NCI-H2171 (cell line): Measurements from ENCODE around the gene ISM1.

ENCODE experiments used
- DNase-seq: peaks from one replicate; lab custom pipeline; 2025; lab: John Stamatoyannopoulos, UW

Gene ISM1

DNA sequence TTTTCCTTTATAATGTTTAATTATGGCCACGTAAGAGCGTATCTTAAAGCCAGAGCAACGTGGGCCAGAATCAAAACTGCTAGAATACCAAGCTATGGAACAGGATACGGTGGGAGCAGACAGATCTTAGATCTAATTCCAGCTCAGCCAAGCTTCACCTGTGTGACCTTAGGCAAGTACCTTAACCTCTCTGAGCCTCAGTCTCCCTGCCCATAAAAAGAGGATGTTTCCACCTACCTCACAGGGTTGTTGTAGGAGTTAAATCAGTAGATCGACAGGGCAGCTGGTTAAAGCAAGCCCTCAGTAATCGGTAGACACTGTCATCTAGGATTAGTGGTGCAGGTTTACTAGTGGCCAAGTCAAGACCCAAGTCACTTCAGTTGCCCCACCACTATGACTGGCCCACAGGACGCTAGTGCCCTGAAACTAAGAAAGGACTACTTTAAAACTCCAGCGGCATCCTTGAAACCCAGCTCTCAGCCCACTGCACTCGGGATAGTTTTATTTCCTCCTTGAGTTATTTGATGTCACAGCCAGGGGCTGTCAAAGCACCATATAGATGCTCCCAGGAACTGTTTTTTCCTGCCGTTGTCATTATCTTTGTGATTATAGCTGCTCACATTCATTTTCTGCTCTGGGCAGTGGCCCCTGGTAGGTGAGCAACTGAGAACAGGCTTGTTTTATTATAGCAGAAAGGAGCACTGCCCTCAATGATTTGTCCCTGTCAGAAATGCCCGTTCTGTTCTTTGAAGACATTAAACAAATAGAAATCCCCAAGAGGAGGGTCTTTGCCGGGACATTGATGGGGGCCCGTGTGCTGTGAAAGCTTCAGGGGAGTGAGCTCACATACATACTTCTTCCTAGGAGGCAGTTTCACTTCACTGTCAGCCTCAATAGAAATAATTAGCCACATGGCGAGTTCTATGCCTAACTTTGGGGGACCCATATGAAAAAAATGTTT lies 63.1 kb downstream of the ISM1 start:
- no peak for DNase-seq

DNA sequence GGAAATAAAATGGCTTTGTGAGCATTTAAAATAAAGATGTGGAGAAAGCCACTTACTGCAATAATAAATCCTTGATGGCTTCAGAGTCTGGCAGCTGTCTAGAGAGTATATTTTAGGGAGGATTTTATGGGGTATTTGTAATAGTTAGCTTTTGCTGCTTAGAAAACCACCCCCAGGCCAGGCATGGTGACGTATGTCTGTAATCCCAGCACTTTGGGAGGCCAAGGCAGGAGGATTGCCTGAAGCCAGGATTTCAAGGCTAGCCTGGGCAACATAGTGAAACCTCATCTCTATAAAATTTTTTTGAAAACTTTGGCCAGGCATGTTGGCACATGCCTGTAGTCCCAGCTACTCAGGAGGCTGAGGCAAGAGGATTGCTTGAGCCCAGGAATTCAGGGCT lies 63.8 kb downstream of the ISM1 start:
- no peak for DNase-seq

DNA sequence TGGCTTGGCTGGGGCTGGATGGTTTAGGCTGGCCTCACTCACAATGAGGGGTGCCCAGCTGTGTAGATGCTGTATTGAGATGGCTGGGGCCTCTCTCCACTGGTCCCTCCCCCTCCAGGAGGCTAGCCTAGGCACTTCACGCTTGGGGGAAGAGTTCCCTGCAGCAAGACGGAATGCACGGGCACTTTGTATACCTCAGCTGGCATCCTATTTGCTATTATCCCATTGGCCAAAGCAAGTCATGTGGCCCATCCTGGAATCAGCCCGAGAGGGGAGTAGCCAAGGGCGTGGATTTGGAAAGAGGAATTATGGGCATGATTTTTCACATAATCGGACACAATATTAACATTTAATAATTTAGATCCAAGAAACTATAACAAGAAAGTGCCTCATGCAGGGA lies 64.3 kb downstream of the ISM1 start:
- no peak for DNase-seq

DNA sequence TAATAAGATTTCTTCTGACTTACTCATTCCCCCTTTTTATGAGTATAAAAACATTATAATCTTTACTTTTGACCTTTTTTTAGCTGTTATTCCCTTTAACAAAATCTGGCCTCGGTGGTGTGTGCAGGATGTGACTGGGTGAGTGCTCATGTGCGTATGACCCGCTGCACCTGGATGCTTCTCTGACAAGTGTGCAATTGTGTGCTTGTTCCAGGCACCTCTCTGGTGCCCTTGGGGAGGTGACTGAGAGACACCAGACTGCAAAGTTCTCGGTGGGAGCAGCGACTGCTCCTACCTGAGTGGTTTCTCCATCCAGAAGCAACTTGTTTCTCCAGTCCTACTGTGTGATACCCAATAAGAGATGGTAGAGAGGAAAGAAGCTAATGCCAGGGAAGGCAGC lies 65.0 kb downstream of the ISM1 start:
- DNase-seq: no peak

DNA sequence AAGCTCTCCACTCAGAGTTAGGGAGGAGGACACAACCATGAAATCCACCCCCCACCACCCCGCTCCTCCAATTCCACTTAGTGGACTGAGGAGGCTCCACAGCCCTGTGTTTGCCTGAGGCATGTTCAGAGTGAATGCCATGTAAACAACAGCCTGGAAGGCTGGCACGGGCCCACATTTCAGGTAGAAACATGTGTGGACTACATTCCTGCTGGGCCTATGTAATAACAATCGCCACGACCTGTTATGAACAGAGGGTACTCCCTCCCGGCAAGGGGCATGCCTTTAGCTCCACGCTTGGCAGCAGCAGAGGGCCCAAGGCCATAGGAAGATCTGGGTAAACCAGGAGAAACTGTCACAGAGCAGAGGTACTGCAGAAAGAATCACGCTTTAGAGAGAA lies 65.5 kb downstream of the ISM1 start:
- DNase-seq: no peak

DNA sequence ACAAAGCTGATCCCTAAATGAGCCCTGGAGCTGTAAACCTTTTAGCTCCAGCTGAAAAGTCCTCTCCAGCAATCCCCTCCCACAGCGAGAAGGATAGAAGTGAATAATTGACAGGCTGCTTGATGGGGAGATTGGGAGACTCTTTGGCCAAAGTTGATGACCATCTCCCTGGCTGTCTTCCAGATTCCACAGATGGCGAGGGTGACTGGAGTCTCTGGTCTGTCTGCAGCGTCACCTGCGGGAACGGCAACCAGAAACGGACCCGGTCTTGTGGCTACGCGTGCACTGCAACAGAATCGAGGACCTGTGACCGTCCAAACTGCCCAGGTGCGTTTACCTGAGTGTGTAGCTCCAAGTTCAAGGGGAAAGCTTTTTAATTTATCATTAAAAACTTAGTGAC lies 67.3 kb downstream of the ISM1 start:
- no peak for DNase-seq

DNA sequence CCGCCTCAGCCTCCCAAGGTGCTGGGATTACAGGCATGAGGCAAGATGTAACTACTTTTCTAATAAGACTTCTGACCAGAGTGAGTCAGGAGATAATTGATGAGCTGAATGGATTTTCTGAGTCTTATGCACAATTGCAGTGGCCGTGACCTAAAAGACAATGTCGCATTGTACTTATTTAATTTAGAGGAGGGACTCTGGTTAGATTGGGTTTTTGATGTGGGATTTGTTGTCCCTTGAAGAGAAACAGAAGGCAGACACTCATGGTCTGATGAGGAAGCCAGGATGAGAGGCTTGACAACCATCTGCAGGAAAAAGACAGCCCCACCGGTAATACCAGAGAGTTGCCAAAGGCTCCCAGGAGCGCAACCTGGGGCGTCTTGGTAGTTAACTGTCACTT lies 68.0 kb downstream of the ISM1 start:
- no peak for DNase-seq

DNA sequence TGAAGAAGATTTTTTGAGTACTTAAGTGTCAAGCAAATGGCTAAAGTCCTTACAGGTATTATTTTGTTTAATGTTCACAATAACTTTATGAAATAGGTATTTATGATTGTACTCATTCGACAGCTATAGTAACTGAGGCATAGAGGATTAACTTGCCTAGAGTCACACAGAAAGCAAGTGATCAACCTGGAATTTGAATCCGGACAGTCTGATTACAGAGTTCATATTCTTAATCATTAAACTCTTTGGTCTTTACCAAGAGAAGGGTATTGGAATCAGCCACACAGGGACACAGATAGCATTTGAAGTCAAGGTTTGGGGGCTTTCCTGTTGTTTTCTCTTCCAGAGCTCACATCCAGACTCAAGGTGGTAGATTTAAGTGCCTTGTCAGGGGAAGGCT lies 69.7 kb downstream of the ISM1 start:
- no peak for DNase-seq

DNA sequence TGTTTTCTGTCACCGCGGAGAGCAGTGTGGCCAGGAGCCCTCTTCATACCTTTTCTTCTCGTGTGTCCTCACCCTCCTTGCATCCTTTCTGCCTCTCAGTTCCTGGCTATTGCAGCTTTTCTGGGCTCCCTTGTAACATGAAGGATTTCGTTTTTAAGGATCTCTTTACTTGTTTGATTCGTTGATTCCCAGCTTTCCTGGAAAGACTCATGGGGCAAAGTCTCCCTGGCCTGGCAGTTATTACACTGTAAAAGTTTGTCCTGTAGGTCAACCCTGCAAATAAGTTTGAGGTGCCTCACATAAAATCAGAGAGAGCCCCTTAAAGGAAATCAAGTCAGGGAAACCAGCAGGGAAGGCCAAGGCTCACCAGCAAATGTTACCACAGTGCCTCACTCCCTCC lies 70.1 kb downstream of the ISM1 start:
- no peak for DNase-seq

DNA sequence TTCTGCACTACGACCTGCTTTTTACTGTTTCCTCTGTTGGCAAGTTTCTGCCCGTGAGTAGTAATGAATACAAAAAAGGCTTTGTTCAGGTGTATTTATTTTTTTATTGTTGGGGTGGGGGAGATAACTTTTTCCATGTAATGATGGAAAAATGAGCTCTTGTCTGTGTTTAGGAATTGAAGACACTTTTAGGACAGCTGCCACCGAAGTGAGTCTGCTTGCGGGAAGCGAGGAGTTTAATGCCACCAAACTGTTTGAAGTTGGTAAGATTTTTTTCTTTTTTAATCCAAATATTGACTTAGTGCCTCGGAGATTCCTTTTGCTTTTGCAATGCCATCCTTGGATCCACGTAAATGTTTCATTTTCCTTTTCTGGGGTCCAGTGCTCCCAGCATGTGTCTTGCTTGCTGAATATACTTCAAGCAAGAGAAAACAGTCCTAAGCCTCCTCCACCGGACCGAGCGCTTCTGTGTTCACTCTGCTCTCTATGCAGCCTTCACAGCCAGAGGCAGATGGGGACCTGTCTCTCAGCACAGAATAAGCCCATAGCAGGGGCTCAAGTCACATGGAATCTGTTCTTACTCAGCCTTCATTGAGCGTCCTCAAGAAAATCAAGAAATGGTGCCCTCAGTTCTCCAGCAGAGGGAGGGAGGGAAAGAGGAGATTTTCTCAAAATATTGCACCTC lies 71.3 kb downstream of the ISM1 start:
- DNase-seq: no peak

DNA sequence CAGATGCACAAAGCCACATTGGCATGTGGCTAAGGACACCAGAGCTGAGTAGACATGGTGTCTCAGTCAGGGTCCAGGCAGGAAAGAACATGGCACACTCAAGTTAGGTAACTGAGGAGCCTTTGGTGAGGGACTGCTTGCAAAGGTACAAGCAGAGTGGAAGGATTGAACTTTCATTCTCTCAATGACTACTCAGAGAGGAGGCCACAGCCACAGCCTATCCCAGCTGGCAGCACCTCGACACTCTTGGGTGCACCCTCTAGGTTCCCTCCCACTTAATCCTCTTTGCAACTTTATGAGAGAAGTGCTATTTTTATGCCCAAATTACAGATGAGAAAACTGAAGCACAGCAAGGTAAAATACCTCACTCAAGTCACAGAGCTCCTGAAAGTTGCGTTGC lies 73.4 kb downstream of the ISM1 start:
- DNase-seq: no peak

DNA sequence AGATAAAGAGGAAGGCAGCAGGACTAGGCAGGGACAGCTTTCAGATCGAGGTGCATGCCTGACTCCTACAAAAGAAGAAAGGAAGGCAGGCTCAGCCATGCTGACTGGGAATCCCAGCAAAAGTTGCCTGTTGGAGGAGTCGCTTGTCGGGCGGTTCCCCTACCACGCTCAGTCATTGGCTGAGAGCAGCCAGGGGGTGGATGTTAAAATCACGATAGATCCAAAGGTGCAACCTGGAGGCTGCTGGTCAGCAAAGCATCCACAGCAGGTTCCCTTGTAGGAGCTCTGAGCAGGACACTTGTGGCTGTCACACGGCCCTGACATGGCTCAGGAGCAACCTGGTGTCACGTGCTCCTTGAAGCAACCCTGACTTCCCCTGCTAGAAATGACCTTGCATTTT lies 74.6 kb downstream of the ISM1 start:
- DNase-seq: no peak

DNA sequence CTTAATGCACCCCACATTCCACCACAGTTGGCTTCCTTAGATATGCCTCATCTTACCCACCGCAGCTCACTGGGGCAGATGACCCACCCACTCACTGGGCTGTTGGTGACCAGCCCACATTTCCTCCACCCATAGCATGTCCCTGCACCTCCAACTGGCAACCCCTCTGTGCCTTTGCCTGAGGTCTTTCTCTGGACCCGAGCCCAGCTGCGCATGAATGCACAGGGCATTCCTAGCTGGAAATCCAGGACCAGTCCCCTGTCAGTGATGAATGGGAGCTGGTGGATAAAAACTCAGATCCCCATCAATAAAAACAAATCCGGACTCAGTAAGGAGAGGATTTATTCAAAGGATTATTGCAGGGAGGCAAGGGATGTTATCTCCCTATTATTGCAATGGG lies 75.0 kb downstream of the ISM1 start:
- no peak for DNase-seq

DNA sequence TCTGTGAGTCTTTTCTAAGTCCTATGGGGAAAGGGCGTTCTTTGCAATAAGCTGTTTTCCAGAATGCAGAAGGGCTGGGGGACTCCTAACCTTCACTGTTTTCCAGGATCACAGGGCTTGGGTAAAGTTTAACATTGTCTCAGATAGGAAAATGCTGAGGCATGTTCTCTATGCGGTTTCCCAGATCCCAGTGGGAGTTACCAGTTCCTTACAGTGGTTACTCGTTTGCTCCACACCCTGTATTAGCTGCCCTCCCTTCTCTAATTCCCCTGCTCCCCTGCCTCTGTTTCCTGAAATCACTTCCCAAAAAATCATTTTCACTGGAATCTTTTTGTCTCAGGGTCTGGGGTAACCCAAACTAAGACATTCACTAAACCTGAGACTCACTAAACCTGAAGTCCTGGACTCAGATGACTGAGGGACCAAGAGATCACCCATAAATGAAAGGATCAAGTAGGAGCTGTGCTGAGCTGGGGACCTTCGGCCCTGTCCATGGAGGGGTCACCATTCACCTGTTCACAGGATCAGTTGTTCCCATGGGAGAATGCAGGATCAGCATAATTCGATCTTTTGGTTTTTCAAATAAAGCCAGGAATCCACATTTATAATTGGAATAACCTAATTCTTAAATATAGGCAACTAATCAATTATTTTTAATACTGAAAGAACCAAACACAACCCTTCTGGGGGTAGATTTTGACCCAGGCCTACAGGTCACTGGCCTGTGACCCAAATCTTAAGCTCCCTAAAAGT lies 76.2 kb downstream of the ISM1 start:
- DNase-seq: no peak

DNA sequence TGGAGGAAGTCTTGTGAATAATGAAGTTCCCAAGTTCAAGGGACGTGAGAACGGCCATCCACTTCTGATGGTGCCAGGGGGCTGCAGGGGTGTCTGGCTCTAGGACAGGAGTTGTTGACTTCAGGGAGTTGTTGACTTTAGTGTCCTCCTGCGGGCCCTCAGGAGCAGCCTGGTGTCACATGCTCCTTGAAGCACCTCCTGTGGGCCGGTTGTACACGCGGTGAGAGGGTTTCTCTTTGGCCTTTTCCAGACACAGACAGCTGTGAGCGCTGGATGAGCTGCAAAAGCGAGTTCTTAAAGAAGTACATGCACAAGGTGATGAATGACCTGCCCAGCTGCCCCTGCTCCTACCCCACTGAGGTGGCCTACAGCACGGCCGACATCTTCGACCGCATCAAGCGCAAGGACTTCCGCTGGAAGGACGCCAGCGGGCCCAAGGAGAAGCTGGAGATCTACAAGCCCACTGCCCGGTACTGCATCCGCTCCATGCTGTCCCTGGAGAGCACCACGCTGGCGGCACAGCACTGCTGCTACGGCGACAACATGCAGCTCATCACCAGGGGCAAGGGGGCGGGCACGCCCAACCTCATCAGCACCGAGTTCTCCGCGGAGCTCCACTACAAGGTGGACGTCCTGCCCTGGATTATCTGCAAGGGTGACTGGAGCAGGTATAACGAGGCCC lies 77.8 kb downstream of the ISM1 start:
- no peak for DNase-seq

DNA sequence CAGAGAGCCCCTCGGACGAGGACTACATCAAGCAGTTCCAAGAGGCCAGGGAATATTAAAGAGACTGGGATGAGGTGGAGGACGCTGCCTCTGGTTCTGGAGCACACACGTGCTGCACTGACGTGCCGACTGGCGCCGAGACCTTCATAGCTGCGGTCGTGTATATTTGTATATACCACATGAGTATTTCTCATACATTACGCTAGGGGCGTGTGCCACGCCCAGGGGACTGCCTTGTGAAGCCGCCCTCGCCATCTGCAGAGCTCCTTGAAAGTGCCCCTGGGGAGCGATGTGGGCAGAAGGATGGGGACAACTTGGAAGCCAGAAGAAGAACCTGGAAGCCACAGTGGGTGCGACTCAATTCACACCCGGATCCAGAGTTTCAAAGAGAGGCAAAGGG lies 78.3 kb downstream of the ISM1 start:
- DNase-seq: peak; percentile 93

DNA sequence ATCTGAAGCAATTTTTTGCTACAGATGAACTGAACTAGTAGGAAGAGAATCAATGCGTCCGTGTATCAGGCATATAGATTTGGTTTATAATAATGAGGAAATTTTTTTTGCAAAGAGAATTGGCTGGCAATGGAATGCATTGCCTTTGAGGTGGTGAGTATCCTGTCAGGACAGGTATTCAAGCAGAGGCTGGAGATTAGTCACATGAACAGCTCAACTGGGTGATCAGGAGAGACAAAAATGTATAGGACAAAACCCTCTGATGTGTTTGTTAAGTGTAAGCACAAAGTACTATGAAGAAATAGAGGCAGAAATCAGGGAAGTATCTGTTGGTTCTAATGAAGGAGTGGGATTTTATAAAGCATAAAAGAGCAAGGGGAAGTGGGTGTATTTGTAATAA lies 80.5 kb downstream of the ISM1 start:
- DNase-seq: no peak

DNA sequence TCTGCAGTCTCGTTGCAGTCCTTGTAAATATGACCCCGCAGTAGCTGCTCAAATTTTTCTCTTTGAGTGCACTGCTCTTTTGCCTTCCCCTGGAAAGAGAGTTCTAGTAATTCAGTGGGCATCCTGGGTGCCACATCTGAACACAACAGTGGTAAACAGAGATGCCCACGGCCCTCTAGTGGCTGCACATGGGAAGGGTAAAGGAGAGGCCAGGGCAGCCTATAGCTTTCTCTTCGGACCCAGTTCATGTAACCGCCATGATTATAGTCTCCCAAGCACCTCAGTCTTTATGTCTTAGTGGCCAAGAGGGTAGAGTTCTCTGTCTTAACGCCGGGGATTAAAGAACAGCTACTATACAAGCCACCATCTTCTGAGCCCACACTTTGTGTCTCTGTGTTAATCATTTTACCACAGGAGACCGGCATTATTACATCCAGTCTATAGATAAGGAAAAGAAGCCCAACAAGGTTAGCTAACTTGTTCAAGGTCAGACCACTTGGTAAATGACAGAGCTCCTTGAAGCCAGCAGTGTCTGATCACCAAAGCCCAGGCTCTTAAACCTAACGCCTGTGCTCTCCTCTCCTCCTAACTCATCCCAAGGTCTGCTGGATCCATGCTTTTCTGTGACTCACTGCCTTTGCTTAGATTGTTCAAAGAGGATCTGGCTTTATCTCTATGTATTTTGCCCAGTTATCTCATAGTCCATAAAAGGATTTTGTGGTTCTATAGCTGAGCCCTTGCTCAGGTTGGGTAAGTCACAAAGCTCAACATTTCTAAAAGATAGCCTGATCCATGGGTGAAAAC lies 81.8 kb downstream of the ISM1 start:
- peak; percentile 39 for DNase-seq

DNA sequence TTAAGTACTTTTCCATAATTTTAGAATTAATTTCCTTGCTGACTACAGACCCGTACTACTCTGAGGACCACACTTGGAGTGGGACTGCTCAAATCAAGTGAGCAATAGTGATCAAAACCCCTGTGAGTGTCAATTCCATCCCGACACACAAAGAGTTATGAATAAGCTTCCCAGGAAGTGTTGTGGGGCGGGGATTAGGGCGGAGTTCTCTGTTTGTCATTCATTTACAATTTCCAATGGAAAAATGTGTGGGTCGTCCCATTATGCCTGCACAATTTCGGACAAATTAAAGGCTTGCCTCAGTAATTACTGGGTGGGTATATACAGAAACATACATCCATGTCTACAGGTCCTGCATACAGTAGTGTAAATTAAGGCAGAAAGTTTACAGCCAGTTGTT lies 84.2 kb downstream of the ISM1 start:
- no peak for DNase-seq

DNA sequence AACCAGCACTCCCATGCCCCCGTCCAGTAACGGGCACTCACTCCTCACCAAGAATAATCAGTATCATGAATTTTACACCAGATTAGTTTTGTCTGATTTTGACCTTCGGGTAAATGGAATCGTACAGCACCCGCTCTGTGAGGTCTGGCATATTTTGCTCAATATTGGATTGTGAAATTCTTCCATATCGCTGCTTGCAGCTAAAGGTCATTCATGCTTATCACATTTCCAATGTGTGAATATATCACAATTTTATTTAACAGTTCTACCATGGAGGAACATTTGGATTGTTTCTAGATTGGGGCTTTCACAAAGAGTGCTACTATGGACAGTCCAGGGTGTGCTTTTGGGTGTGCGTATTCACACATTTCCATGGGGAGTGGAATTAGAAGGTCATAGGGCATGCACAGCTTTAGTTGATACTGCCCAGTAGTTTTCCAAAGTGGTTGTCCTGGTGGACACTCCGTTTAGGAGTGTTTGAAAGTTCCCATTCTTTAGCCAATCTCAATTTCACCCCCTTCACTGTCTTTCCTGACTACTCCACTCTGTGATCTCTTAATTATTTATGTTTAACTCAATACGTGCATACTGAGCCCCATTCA lies 86.6 kb downstream of the ISM1 start:
- DNase-seq: no peak

DNA sequence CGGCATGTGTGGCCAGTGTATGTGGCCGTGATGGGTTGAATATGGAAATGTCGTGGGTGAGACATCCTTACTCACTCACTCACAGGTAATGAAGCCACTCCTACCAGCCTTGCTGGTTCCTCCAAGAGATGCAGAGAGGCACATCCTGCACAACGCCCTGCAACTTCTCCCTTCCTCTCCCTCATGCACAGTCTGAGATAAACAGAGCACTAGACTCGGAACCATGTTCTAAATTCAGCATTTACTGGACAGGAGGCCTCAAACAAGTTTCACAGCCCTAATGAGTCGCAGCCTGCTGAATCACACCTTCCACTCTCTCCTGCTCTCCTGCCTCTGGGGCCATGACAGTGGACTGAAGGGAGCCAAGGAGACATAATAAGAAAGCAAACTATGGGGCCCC lies 91.2 kb downstream of the ISM1 start:
- DNase-seq: no peak
